HepG2 (cell line): ENCODE results near the gene FAM83D. TPM values are rescaled to one million over a fixed set of nuclear protein-coding genes. Genes with fewer than 3 reads are reported as not detected.

Experiments
- ATF7-NPFF ChIP-seq: sonication (generic); formaldehyde crosslinking; IDR thresholded peaks from 2 replicates; pipeline ENCODE4 v1.8.1; 2023; ENCODE audit warnings: mild to moderate bottlenecking, low read depth, missing genetic modification reagents, moderate library complexity
- EED ChIP-seq: sonication (generic); formaldehyde crosslinking; IDR thresholded peaks from 2 replicates; pipeline ENCODE4 v1.5.0; 2020; ENCODE audit warnings: mild to moderate bottlenecking, missing genetic modification reagents
- ELF3 ChIP-seq: IDR thresholded peaks from 2 replicates; pipeline ENCODE4 v1.6.1; 2016; ENCODE audit warnings: missing genetic modification reagents, missing compliant biosample characterization
- FOSL2 ChIP-seq: sonication (generic); formaldehyde crosslinking; IDR thresholded peaks from 2 replicates; pipeline ENCODE4 v1.4.0; 2020; ENCODE audit warnings: missing genetic modification reagents
- FOXP1 ChIP-seq, 2 experiments: fragments of 450-650 bp in 1 of 2; IDR thresholded peaks; 2 replicates each; pipeline ENCODE4 v1.6.1; 2017 to 2018; ENCODE audit warnings: antibody characterized with exemption in 1 of 2
- GATAD2A ChIP-seq: IDR thresholded peaks from 2 replicates; pipeline ENCODE4 v1.6.1; 2016
- MAFK ChIP-seq, 2 experiments: IDR thresholded peaks in 1 of 2; conservative IDR thresholded peaks in 1 of 2; 2 replicates each; pipeline ENCODE4 v1.6.1; 2011; ENCODE audit warnings: improper control_type of control experiment in 2 of 2, low read length in 2 of 2
- MYC ChIP-seq: sonication (generic); formaldehyde crosslinking; IDR thresholded peaks from 2 replicates; pipeline ENCODE4 v1.9.0; 2021; ENCODE audit warnings: missing genetic modification reagents, borderline replicate concordance
- NR2F6 ChIP-seq, 2 experiments: IDR thresholded peaks; 2 replicates each; pipeline ENCODE4 v1.6.1; 2016; ENCODE audit warnings: antibody characterized with exemption in 1 of 2, mild to moderate bottlenecking in 1 of 2
- PCBP2 ChIP-seq: fragments of 200-400 bp; formaldehyde crosslinking; optimal IDR thresholded peaks from 2 replicates; pipeline ENCODE3; 2018; ENCODE audit warnings: low read length, low read depth; ENCODE audit not compliant: poor library complexity, severe bottlenecking
- RAD21 ChIP-seq: fragments of 450-650 bp; formaldehyde crosslinking; IDR thresholded peaks from 2 replicates; pipeline ENCODE4 v1.5.0; 2020; ENCODE audit warnings: mild to moderate bottlenecking
- SAP130 ChIP-seq: IDR thresholded peaks from 2 replicates; pipeline ENCODE4 v1.6.1; 2016; ENCODE audit warnings: low read depth
- SMAD1 ChIP-seq: sonication (generic); formaldehyde crosslinking; IDR thresholded peaks from 2 replicates; pipeline ENCODE4 v1.4.0; 2020; ENCODE audit warnings: missing genetic modification reagents, low read depth, mild to moderate bottlenecking, borderline replicate concordance
- SOX5 ChIP-seq: IDR thresholded peaks from 2 replicates; pipeline ENCODE4 v1.6.1; 2016; ENCODE audit warnings: borderline replicate concordance
- TBL1XR1 ChIP-seq: fragments of 150-350 bp; IDR thresholded peaks from 2 replicates; pipeline ENCODE4 v1.6.1; 2014; ENCODE audit warnings: borderline replicate concordance, low read length; ENCODE audit not compliant: partially characterized antibody
- ZFX ChIP-seq: sonication (generic); formaldehyde crosslinking; IDR thresholded peaks from 2 replicates; pipeline ENCODE4 v1.4.0; 2020; ENCODE audit warnings: mild to moderate bottlenecking, low read depth, missing genetic modification reagents, moderate library complexity
- ZNF264 ChIP-seq: sonication (generic); formaldehyde crosslinking; IDR thresholded peaks from 2 replicates; pipeline ENCODE4 v1.4.0; 2020; ENCODE audit warnings: missing genetic modification reagents
- ZNF350 ChIP-seq: sonication (generic); formaldehyde crosslinking; IDR thresholded peaks from 2 replicates; pipeline ENCODE4 v1.4.0; 2020; ENCODE audit warnings: mild to moderate bottlenecking, low read depth, missing genetic modification reagents, borderline replicate concordance
- ZNF414 ChIP-seq: sonication (generic); formaldehyde crosslinking; IDR thresholded peaks from 2 replicates; pipeline ENCODE4 v1.5.0; 2020; ENCODE audit warnings: missing genetic modification reagents
- ZNF460 ChIP-seq: sonication (generic); formaldehyde crosslinking; IDR thresholded peaks from 2 replicates; pipeline ENCODE4 v1.5.1; 2020; ENCODE audit warnings: missing genetic modification reagents, mild to moderate bottlenecking, borderline replicate concordance
- ZNF563 ChIP-seq: sonication (generic); formaldehyde crosslinking; IDR thresholded peaks from 2 replicates; pipeline ENCODE4 v1.8.0; 2022; ENCODE audit warnings: mild to moderate bottlenecking, moderate library complexity, missing genetic modification reagents
- ZNF589 ChIP-seq: sonication (generic); formaldehyde crosslinking; conservative IDR thresholded peaks from 2 replicates; pipeline ENCODE4 v1.8.0; 2022; ENCODE audit warnings: mild to moderate bottlenecking, moderate library complexity, missing genetic modification reagents
- polyA plus RNA-seq, 8 experiments: library from polyadenylated mRNA; depleted of rRNA in 3 of 8; stranded (reverse) in 7 of 8; unstranded in 1 of 8; fragments of >200 nt; fragmentation: Illumina TruSeq in 4 of 8; extraction: Trizol in 4 of 8; gene quantifications; 2 replicates each; pipeline versions ENCODE4 v1.2.1 to v1.2.3, GENCODE V29; 2011 to 2016; ENCODE audit warnings: low read depth in 4 of 8, missing spikeins in 1 of 8, mixed read lengths in 1 of 8; ENCODE audit not compliant: insufficient read depth in 1 of 8
- total RNA-seq, 5 experiments: library from RNA; depleted of rRNA; stranded (reverse); fragments of >200 nt; fragmentation: Illumina TruSeq; extraction: Trizol; gene quantifications; 2 replicates each; pipeline ENCODE4 v1.2.3, GENCODE V29; 2016; ENCODE audit warnings: low read depth in 1 of 5
- TF ChIP-seq, protein P1 (sequence below): sonication (generic); formaldehyde crosslinking; IDR thresholded peaks from 2 replicates; pipeline ENCODE4 v1.5.0; 2020; ENCODE audit warnings: mild to moderate bottlenecking, missing genetic modification reagents, moderate library complexity
- TF ChIP-seq, protein P2 (sequence below): sonication (generic); formaldehyde crosslinking; IDR thresholded peaks from 2 replicates; pipeline ENCODE4 v1.4.0; 2020; ENCODE audit warnings: missing genetic modification reagents, low read depth, mild to moderate bottlenecking, borderline replicate concordance
- TF ChIP-seq, protein P3 (sequence below): IDR thresholded peaks from 2 replicates; pipeline ENCODE4 v1.6.1; 2016; ENCODE audit warnings: low read depth, control low read depth

The FAM83D gene
- total and polyA plus RNA-seq, 2 of the 13 experiments (the other 11 are each of a cell fraction or from before 2014, with no cell fraction given), result 51.4 to 64.0 TPM

DNA sequence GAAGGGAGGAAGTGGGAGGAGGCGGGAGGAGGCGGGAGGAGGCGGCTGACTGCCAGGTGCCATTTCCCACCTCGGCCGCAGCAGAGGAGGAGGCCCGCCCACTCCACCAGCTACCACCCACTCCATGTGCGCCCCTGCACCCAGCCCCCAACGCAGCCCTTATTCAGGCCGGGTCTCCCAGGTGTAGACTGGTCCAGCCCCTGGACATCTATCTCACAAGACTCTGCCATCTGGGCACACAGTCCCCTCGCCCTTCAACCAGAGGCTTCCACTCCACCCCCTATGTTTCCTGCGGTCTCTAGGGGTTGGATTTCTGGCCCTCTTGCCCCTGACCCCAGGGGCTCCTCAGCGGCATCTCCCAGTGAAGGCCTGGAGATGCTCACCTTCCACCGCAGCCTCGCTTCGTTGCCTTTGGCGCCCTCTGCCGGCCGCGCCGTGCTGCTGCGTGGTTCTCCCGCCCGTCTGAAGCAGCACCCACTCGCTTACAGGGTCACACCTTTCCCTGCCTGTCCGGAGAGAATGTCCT is 32.6 kb upstream of the FAM83D start (continued):
- TF ChIP-seq EED (CRISPR knock-in tag), result peak; percentile 77
- no peak for TF ChIP-seq PCBP2
- TF ChIP-seq, protein P1, sequence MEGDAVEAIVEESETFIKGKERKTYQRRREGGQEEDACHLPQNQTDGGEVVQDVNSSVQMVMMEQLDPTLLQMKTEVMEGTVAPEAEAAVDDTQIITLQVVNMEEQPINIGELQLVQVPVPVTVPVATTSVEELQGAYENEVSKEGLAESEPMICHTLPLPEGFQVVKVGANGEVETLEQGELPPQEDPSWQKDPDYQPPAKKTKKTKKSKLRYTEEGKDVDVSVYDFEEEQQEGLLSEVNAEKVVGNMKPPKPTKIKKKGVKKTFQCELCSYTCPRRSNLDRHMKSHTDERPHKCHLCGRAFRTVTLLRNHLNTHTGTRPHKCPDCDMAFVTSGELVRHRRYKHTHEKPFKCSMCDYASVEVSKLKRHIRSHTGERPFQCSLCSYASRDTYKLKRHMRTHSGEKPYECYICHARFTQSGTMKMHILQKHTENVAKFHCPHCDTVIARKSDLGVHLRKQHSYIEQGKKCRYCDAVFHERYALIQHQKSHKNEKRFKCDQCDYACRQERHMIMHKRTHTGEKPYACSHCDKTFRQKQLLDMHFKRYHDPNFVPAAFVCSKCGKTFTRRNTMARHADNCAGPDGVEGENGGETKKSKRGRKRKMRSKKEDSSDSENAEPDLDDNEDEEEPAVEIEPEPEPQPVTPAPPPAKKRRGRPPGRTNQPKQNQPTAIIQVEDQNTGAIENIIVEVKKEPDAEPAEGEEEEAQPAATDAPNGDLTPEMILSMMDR (CRISPR knock-in tag), result peak; percentile 96
- peak; percentile 22; the same call in 1 of the 2 replicates for TF ChIP-seq SAP130 (CRISPR knock-in tag)
- TF ChIP-seq RAD21 (CRISPR knock-in tag), result peak; percentile 94
- 0 out of 2 replicates have a peak, but pooled peaks have one; percentile 4 for TF ChIP-seq SOX5
- TF ChIP-seq MAFK (conservative IDR thresholded peaks at IDR 0.05 in 1 of 2, IDR thresholded peaks at IDR 0.05 in 1 of 2; ENCODE audit: low read length in 2 of 2), result no peak
- TF ChIP-seq ELF3 (CRISPR knock-in tag), result 0 out of 2 replicates have a peak, but pooled peaks have one; percentile 18
- TF ChIP-seq ZNF589 (CRISPR knock-in tag), result 0 out of 2 replicates have a peak, but pooled peaks have one; percentile 32
- TF ChIP-seq ZNF563 (CRISPR knock-in tag), result peak; percentile 84; the same call in 1 of the 2 replicates
- TF ChIP-seq ZNF460, result no peak
- TF ChIP-seq FOXP1 (IDR thresholded peaks at IDR 0.05), result no peak
- no peak for TF ChIP-seq FOXP1 (CRISPR knock-in tag; IDR thresholded peaks at IDR 0.05)
- TF ChIP-seq ZNF414 (CRISPR knock-in tag), result 0 out of 2 replicates have a peak, but pooled peaks have one; percentile 37
- TF ChIP-seq, protein P2, sequence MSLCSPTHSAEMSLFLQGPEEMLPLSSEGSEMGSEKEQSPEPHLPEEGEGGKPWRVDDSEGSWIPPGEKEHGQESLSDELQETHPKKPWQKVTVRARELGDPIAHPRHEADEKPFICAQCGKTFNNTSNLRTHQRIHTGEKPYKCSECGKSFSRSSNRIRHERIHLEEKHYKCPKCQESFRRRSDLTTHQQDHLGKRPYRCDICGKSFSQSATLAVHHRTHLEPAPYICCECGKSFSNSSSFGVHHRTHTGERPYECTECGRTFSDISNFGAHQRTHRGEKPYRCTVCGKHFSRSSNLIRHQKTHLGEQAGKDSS (CRISPR knock-in tag), result peak; percentile 59; the same call in 1 of the 2 replicates
- peak; percentile 50 for TF ChIP-seq ZFX
- TF ChIP-seq NR2F6 (IDR thresholded peaks at IDR 0.05), result no peak
- TF ChIP-seq NR2F6 (CRISPR knock-in tag; IDR thresholded peaks at IDR 0.05), result peak; percentile 18; the same call in 1 of the 2 replicates
- TF ChIP-seq SMAD1 (CRISPR knock-in tag), result no peak
- no peak for TF ChIP-seq ZNF264 (CRISPR knock-in tag)
- TF ChIP-seq MYC, result peak; percentile 56; the same call in 1 of the 2 replicates
- 0 out of 2 replicates have a peak, but pooled peaks have one; percentile 39 for TF ChIP-seq ATF7-NPFF
- TF ChIP-seq, protein P3, sequence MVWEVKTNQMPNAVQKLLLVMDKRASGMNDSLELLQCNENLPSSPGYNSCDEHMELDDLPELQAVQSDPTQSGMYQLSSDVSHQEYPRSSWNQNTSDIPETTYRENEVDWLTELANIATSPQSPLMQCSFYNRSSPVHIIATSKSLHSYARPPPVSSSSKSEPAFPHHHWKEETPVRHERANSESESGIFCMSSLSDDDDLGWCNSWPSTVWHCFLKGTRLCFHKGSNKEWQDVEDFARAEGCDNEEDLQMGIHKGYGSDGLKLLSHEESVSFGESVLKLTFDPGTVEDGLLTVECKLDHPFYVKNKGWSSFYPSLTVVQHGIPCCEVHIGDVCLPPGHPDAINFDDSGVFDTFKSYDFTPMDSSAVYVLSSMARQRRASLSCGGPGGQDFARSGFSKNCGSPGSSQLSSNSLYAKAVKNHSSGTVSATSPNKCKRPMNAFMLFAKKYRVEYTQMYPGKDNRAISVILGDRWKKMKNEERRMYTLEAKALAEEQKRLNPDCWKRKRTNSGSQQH (CRISPR knock-in tag), result 0 out of 2 replicates have a peak, but pooled peaks have one; percentile 55
- no peak for TF ChIP-seq ZNF350 (CRISPR knock-in tag)
- peak; percentile 35; the same call in 1 of the 2 replicates for TF ChIP-seq FOSL2 (CRISPR knock-in tag)
- no peak for TF ChIP-seq TBL1XR1
- 0 out of 2 replicates have a peak, but pooled peaks have one; percentile 28 for TF ChIP-seq GATAD2A (CRISPR knock-in tag)
